SK-N-SH (cell line): ENCODE data around the gene OR51A4.

Experiments
- CHD2 ChIP-seq: fragments of 150-350 bp; IDR thresholded peaks from 2 replicates; pipeline ENCODE4 v1.6.1; 2018; ENCODE audit warnings: low read length; ENCODE audit not compliant: partially characterized antibody
- JUND ChIP-seq: IDR thresholded peaks from 2 replicates; pipeline ENCODE4 v1.4.0; 2012
- POLR2AphosphoS5 ChIP-seq: IDR thresholded peaks from 2 replicates; pipeline ENCODE4 v1.6.1; 2012; ENCODE audit warnings: low read depth, low read length
- TF ChIP-seq, protein P1 (sequence below): IDR thresholded peaks from 2 replicates; pipeline ENCODE4; 2012
- TF ChIP-seq, protein P2 (sequence below): fragments of 150-350 bp; IDR thresholded peaks from 2 replicates; pipeline ENCODE4 v1.6.1; 2017; ENCODE audit warnings: antibody characterized with exemption, low read length, low read depth, borderline replicate concordance
- TF ChIP-seq, protein P3 (sequence below): fragments of 200-600 bp; sonication (generic); IDR thresholded peaks from 2 replicates; pipeline ENCODE4 v1.6.1; 2017; ENCODE audit warnings: antibody characterized with exemption, mild to moderate bottlenecking, moderate library complexity
- TF ChIP-seq, protein P4 (sequence below): IDR thresholded peaks from 2 replicates; pipeline ENCODE4 v1.4.0; 2012; ENCODE audit warnings: low read depth, borderline replicate concordance

DNA sequence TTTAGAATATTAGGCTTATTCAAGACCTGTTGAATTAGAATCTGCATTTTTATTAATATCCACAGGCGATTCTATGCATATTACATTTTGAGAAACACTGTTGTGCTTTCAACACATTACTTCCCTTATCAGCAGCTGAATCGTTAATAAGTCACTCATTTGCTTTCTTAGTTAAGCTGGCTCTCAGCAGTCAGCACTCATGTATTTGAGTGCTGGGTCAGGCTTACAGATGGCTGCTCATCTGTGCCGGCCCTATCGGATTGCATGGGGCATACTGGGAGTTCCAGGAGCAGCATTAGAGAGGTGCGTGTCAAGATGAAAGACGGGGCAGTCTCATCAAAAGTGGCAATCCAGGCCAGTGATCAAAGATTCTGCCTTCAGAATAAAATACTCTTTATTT is 36.4 kb upstream of the OR51A4 start:
- TF ChIP-seq CHD2 (no peak), JUND (no peak), POLR2AphosphoS5 (no peak)
- TF ChIP-seq, protein P1, sequence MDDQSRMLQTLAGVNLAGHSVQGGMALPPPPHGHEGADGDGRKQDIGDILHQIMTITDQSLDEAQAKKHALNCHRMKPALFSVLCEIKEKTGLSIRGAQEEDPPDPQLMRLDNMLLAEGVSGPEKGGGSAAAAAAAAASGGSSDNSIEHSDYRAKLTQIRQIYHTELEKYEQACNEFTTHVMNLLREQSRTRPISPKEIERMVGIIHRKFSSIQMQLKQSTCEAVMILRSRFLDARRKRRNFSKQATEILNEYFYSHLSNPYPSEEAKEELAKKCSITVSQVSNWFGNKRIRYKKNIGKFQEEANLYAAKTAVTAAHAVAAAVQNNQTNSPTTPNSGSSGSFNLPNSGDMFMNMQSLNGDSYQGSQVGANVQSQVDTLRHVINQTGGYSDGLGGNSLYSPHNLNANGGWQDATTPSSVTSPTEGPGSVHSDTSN, result no peak
- TF ChIP-seq, protein P2, sequence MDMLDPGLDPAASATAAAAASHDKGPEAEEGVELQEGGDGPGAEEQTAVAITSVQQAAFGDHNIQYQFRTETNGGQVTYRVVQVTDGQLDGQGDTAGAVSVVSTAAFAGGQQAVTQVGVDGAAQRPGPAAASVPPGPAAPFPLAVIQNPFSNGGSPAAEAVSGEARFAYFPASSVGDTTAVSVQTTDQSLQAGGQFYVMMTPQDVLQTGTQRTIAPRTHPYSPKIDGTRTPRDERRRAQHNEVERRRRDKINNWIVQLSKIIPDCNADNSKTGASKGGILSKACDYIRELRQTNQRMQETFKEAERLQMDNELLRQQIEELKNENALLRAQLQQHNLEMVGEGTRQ, result no peak
- TF ChIP-seq, protein P3, sequence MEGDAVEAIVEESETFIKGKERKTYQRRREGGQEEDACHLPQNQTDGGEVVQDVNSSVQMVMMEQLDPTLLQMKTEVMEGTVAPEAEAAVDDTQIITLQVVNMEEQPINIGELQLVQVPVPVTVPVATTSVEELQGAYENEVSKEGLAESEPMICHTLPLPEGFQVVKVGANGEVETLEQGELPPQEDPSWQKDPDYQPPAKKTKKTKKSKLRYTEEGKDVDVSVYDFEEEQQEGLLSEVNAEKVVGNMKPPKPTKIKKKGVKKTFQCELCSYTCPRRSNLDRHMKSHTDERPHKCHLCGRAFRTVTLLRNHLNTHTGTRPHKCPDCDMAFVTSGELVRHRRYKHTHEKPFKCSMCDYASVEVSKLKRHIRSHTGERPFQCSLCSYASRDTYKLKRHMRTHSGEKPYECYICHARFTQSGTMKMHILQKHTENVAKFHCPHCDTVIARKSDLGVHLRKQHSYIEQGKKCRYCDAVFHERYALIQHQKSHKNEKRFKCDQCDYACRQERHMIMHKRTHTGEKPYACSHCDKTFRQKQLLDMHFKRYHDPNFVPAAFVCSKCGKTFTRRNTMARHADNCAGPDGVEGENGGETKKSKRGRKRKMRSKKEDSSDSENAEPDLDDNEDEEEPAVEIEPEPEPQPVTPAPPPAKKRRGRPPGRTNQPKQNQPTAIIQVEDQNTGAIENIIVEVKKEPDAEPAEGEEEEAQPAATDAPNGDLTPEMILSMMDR, result no peak
- TF ChIP-seq, protein P4, sequence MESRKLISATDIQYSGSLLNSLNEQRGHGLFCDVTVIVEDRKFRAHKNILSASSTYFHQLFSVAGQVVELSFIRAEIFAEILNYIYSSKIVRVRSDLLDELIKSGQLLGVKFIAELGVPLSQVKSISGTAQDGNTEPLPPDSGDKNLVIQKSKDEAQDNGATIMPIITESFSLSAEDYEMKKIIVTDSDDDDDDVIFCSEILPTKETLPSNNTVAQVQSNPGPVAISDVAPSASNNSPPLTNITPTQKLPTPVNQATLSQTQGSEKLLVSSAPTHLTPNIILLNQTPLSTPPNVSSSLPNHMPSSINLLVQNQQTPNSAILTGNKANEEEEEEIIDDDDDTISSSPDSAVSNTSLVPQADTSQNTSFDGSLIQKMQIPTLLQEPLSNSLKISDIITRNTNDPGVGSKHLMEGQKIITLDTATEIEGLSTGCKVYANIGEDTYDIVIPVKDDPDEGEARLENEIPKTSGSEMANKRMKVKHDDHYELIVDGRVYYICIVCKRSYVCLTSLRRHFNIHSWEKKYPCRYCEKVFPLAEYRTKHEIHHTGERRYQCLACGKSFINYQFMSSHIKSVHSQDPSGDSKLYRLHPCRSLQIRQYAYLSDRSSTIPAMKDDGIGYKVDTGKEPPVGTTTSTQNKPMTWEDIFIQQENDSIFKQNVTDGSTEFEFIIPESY, result no peak
